Measurements from ENCODE around the gene SLC6A8.
"Not testable (repeated sequence)": the region's sequence is repeated elsewhere in the genome, so short reads cannot be mapped to it uniquely, and the experiment has no call there.

SLC6A8 gene

GRCh38 chrX:153693216-153694086, 5.7 kb downstream of the SLC6A8 start:
- no peak for DNase-seq (ENCODE audit: low spot score)

- not testable (repeated sequence) for DNase-seq (ENCODE audit: low spot score)
Measured at GRCh38 chrX:153694256-153694655, 6.5 kb downstream of the SLC6A8 start.

GRCh38 chrX:153694687-153695270, 7.1 kb downstream of the SLC6A8 start:
- no peak for DNase-seq (ENCODE audit: low spot score)

GRCh38 chrX:153696100-153696499, 8.4 kb downstream of the SLC6A8 start:
- no peak for DNase-seq (ENCODE audit: low spot score)

GRCh38 chrX:153696538-153696937, 8.8 kb downstream of the SLC6A8 start:
- DNase-seq (ENCODE audit: low spot score), result not testable (repeated sequence)

GRCh38 chrX:153696986-153697722, 9.4 kb downstream of the SLC6A8 start:
- DNase-seq (ENCODE audit: low spot score), result not testable (repeated sequence)

- DNase-seq (ENCODE audit: low spot score), result no peak
Measured at GRCh38 chrX:153697924-153698865, 10.5 kb downstream of the SLC6A8 start.

- not testable (repeated sequence) for DNase-seq (ENCODE audit: low spot score)
Measured at GRCh38 chrX:153699210-153699783, 11.6 kb downstream of the SLC6A8 start.

- DNase-seq (ENCODE audit: low spot score), result not testable (repeated sequence)
Measured at GRCh38 chrX:153699784-153700371, 12.2 kb downstream of the SLC6A8 start.

GRCh38 chrX:153700376-153700945, 12.7 kb downstream of the SLC6A8 start:
- no peak for DNase-seq (ENCODE audit: low spot score)

GRCh38 chrX:153700967-153701366, 13.2 kb downstream of the SLC6A8 start:
- no peak for DNase-seq (ENCODE audit: low spot score)

- DNase-seq (ENCODE audit: low spot score), result no peak
Measured at GRCh38 chrX:153701706-153702105, 14.0 kb downstream of the SLC6A8 start.

GRCh38 chrX:153702336-153703035, 14.8 kb downstream of the SLC6A8 start:
- no peak for DNase-seq (ENCODE audit: low spot score)

GRCh38 chrX:153703036-153703370, 15.3 kb downstream of the SLC6A8 start:
- DNase-seq (ENCODE audit: low spot score), result no peak

GRCh38 chrX:153704021-153704526, 16.3 kb downstream of the SLC6A8 start:
- DNase-seq (ENCODE audit: low spot score), result no peak

GRCh38 chrX:153704631-153705402, 17.1 kb downstream of the SLC6A8 start:
- DNase-seq (ENCODE audit: low spot score), result not testable (repeated sequence)

GRCh38 chrX:153705403-153706060, 17.8 kb downstream of the SLC6A8 start:
- not testable (repeated sequence) for DNase-seq (ENCODE audit: low spot score)

- no peak for DNase-seq (ENCODE audit: low spot score)
Measured at GRCh38 chrX:153706799-153707198, 19.1 kb downstream of the SLC6A8 start.
